Liver (tissue), 9 donors: ENCODE measurements around the gene CILP. TPM values are rescaled to one million over a fixed set of nuclear protein-coding genes. Genes with fewer than 3 reads are reported as not detected.
"Not testable (repeated sequence)": the region's sequence is repeated elsewhere in the genome, so short reads cannot be mapped to it uniquely, and the experiment has no call there.

Source experiments
- DNase-seq: peaks from one replicate; pipeline ENCODE4 v3.0.0-alpha.2; 2017; ENCODE audit warnings: low spot score
- H3K27ac ChIP-seq, 2 donors: one replicate each; pipeline ENCODE4 v1.7.0; 2013; ENCODE audit warnings: inconsistent platforms in 2 of 2, low read length in 2 of 2, control low read depth in 1 of 2, low read depth in 1 of 2, mild to moderate bottlenecking in 1 of 2
- H3K27me3 ChIP-seq, 4 donors: one replicate each; pipeline versions ENCODE4 v1.6.1 to v1.7.0; 2013; ENCODE audit warnings: low read length in 3 of 4, inconsistent platforms in 1 of 4, mild to moderate bottlenecking in 1 of 4, moderate library complexity in 1 of 4; ENCODE audit not compliant: control insufficient read depth in 4 of 4, insufficient read depth in 4 of 4
- H3K36me3 ChIP-seq, 4 donors: one replicate each; pipeline versions ENCODE4 v1.6.1 to v1.7.0; 2013; ENCODE audit warnings: low read length in 3 of 4, mild to moderate bottlenecking in 3 of 4, low read depth in 1 of 4, moderate library complexity in 1 of 4; ENCODE audit not compliant: control insufficient read depth in 4 of 4, insufficient read depth in 3 of 4
- H3K4me1 ChIP-seq, 4 donors: one replicate each; pipeline versions ENCODE4 v1.6.1 to v1.7.0; 2013; ENCODE audit warnings: low read length in 3 of 4, mild to moderate bottlenecking in 3 of 4, moderate library complexity in 1 of 4; ENCODE audit not compliant: control insufficient read depth in 4 of 4, insufficient read depth in 4 of 4
- H3K4me3 ChIP-seq, 3 donors: one replicate each; pipeline versions ENCODE4 v1.6.1 to v1.7.0; 2013; ENCODE audit warnings: low read length in 3 of 3, control low read depth in 1 of 3, low read depth in 1 of 3, mild to moderate bottlenecking in 1 of 3
- H3K9ac ChIP-seq, 2 donors: one replicate each; pipeline ENCODE4 v1.7.0; 2013; ENCODE audit warnings: low read length in 2 of 2, mild to moderate bottlenecking in 2 of 2, moderate library complexity in 2 of 2, control low read depth in 1 of 2, low read depth in 1 of 2
- H3K9me3 ChIP-seq, 4 donors: one replicate each; pipeline versions ENCODE4 v1.6.1 to v1.7.0; 2013; ENCODE audit warnings: low read length in 3 of 4; ENCODE audit not compliant: control insufficient read depth in 4 of 4
- CTCF ChIP-seq: fragments of 150-350 bp; IDR thresholded peaks from 2 replicates; pipeline ENCODE4 v1.5.1; 2017; ENCODE audit warnings: improper control_type of control experiment, low read depth, low read length; ENCODE audit not compliant: missing input control
- EGR1 ChIP-seq, 2 donors: IDR thresholded peaks; 2 replicates each; pipeline ENCODE4 v1.6.1; 2016 to 2018; ENCODE audit warnings: antibody characterized with exemption in 2 of 2, low read depth in 2 of 2
- FOXA2 ChIP-seq: IDR thresholded peaks from 2 replicates; pipeline ENCODE4 v1.6.1; 2016; ENCODE audit warnings: antibody characterized with exemption
- GABPA ChIP-seq, 2 donors: IDR thresholded peaks in 1 of 2; conservative IDR thresholded peaks in 1 of 2; 2 replicates each; pipeline ENCODE4 v1.6.1; 2016; ENCODE audit warnings: antibody characterized with exemption in 2 of 2, mild to moderate bottlenecking in 1 of 2, moderate library complexity in 1 of 2
- JUND ChIP-seq, 2 donors: IDR thresholded peaks; 2 replicates each; pipeline ENCODE4 v1.6.1; 2016; ENCODE audit warnings: antibody characterized with exemption in 2 of 2
- RAD21 ChIP-seq, 2 donors: IDR thresholded peaks; 2 replicates each; pipeline ENCODE4 v1.6.1; 2016; ENCODE audit warnings: antibody characterized with exemption in 2 of 2, mild to moderate bottlenecking in 2 of 2
- RXRA ChIP-seq, 2 donors: IDR thresholded peaks; 2 replicates each; pipeline ENCODE4 v1.6.1; 2017 to 2018; ENCODE audit warnings: antibody characterized with exemption in 2 of 2, mild to moderate bottlenecking in 1 of 2
- SP1 ChIP-seq: IDR thresholded peaks from 2 replicates; pipeline ENCODE4 v1.6.1; 2018; ENCODE audit warnings: antibody characterized with exemption, mild to moderate bottlenecking
- TAF1 ChIP-seq: conservative IDR thresholded peaks from 2 replicates; pipeline ENCODE4 v1.6.1; 2016; ENCODE audit warnings: antibody characterized with exemption, mild to moderate bottlenecking
- YY1 ChIP-seq: IDR thresholded peaks from 2 replicates; pipeline ENCODE4 v1.6.1; 2016; ENCODE audit warnings: antibody characterized with exemption, mild to moderate bottlenecking
- WGBS: extraction: QIAGEN DNeasy Blood & Tissue Kit; methylation state at CpG from one replicate; pipeline ENCODE4 v1.1.7; 2013; 5-methylcytosine and 5-hydroxymethylcytosine counted together
- polyA plus RNA-seq, 2 donors: library from polyadenylated mRNA; stranded (reverse) in 1 of 2; unstranded in 1 of 2; fragments of 200-250 nt in 1 of 2; fragments of >200 nt in 1 of 2; fragmentation: Nextera tagmentation in 1 of 2; extraction: Ambion mirVana in 1 of 2; gene quantifications; one replicate each; pipeline versions ENCODE4 v1.2.1 to v1.2.3, GENCODE V29; 2013 to 2015
- total RNA-seq, 2 donors: library from RNA; depleted of rRNA; stranded (reverse); fragments of >200 nt; gene quantifications; one replicate each; pipeline ENCODE4 v1.2.3, GENCODE V29; 2014
- TF ChIP-seq, protein P1 (sequence below): IDR thresholded peaks from 2 replicates; pipeline ENCODE4 v1.6.1; 2016; ENCODE audit warnings: antibody characterized with exemption, mild to moderate bottlenecking
- donor health status: healthy.
- donor health status: healthy.
- donor health status: healthy.
- donor health status: healthy.
- donor health status: healthy.

Gene CILP
- total and polyA plus RNA-seq, 4 donors, result 0.28 to 2.6 (median 0.44) TPM

- WGBS, result 95% methylated on average over 10 of the region's 10 CpGs
- no peaks in the 10 kb centered on the region for H3K27me3 ChIP-seq
- H3K9ac ChIP-seq, result no peak overlapping the region
- no peaks in the 10 kb centered on the region for H3K9me3 ChIP-seq
- H3K4me3 ChIP-seq, result no peak overlapping the region
- no peaks in the 10 kb centered on the region for H3K36me3 ChIP-seq
- H3K4me1 ChIP-seq, result no peaks in the 10 kb centered on the region
- DNase-seq, result no peak
- no peak for TF ChIP-seq EGR1 (IDR thresholded peaks at IDR 0.05; ENCODE audit: low read depth in 2 of 2)
- no peak overlapping the region for H3K27ac ChIP-seq
These were observed 20.0 kb upstream of the CILP start for GRCh38 chr15:65231306-65231705.

GRCh38 chr15:65226901-65227300, 15.6 kb upstream of the CILP start:
- not testable (repeated sequence) for DNase-seq, H3K27ac ChIP-seq, H3K36me3 ChIP-seq, H3K27me3 ChIP-seq, H3K4me1 ChIP-seq, H3K9me3 ChIP-seq, H3K9ac ChIP-seq, H3K4me3 ChIP-seq
- WGBS, result 89% methylated on average over 4 of the region's 10 CpGs

DNA sequence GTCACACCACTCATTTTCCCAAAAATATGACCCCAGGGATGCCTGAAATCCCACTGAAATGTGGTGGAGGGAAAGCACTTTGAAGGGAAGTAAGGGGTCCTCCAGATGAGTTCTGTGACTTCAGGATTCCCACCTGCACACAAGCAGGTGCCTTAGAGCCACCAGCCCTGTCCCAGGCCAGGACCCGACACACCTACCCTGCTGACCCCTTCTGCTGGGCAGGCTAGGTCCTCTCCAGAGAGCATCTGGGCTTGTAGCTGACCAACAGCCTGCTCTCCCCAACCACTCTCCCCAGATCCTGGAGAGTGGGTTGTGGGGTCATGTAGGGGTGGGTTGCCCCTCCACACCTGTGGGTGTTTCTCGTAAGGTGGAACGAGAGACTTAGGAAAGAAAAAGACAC, 14.9 kb upstream of the CILP start:
- no peak overlapping the region for H3K9ac ChIP-seq
- H3K36me3 ChIP-seq, result no peaks in the 10 kb centered on the region
- H3K4me3 ChIP-seq, result no peak overlapping the region
- no peaks in the 10 kb centered on the region for H3K9me3 ChIP-seq
- 98% methylated on average over 3 of the region's 3 CpGs for WGBS
- TF ChIP-seq YY1 (no peak), FOXA2 (no peak), SP1 (no peak), TAF1 (no peak), RAD21 (IDR thresholded peaks at IDR 0.05) (no peak), CTCF (no peak), JUND (IDR thresholded peaks at IDR 0.05) (no peak), RXRA (IDR thresholded peaks at IDR 0.05) (no peak), GABPA (IDR thresholded peaks at IDR 0.05 in 1 of 2, conservative IDR thresholded peaks at IDR 0.05 in 1 of 2) (no peak)
- TF ChIP-seq, protein P1, sequence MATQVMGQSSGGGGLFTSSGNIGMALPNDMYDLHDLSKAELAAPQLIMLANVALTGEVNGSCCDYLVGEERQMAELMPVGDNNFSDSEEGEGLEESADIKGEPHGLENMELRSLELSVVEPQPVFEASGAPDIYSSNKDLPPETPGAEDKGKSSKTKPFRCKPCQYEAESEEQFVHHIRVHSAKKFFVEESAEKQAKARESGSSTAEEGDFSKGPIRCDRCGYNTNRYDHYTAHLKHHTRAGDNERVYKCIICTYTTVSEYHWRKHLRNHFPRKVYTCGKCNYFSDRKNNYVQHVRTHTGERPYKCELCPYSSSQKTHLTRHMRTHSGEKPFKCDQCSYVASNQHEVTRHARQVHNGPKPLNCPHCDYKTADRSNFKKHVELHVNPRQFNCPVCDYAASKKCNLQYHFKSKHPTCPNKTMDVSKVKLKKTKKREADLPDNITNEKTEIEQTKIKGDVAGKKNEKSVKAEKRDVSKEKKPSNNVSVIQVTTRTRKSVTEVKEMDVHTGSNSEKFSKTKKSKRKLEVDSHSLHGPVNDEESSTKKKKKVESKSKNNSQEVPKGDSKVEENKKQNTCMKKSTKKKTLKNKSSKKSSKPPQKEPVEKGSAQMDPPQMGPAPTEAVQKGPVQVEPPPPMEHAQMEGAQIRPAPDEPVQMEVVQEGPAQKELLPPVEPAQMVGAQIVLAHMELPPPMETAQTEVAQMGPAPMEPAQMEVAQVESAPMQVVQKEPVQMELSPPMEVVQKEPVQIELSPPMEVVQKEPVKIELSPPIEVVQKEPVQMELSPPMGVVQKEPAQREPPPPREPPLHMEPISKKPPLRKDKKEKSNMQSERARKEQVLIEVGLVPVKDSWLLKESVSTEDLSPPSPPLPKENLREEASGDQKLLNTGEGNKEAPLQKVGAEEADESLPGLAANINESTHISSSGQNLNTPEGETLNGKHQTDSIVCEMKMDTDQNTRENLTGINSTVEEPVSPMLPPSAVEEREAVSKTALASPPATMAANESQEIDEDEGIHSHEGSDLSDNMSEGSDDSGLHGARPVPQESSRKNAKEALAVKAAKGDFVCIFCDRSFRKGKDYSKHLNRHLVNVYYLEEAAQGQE, result no peak
- no peaks in the 10 kb centered on the region for H3K27me3 ChIP-seq
- DNase-seq, result no peak
- H3K27ac ChIP-seq, result no peak overlapping the region
- H3K4me1 ChIP-seq, result no peaks in the 10 kb centered on the region
